ENCODE measurements around the gene GALNT6.

GALNT6 gene

DNA sequence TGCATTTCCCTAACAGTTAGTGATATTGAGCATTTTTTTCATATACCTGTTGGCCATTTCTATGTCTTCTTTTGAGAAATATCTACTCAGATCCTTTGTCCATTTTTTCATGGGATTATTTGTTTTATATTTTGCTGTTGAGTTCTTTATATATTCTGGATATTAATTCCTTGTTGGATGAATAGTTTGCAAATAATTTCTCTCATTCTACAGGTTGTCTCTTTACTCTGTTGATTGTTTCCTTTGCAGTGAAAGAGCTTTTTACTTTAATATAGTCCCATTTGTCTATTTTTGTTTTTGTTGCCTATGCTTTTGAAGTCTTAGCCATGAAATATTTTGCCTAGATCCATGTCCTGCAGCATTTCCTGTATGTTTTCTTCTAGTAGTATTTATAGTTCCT is 21.9 kb upstream of the GALNT6 start:
- no peaks in the 10 kb centered on the region for H4K20me1 ChIP-seq (ENCODE audit: insufficient read depth, low read length)
- H3K79me2 ChIP-seq (ENCODE audit: low read length): no peaks in the 10 kb centered on the region
- no peak overlapping the region for H3K4me2 ChIP-seq (ENCODE audit: low read length)
- no peak overlapping the region for H3K9ac ChIP-seq (ENCODE audit: low read length)
- H2AFZ ChIP-seq (ENCODE audit: low read depth, low read length): no peak overlapping the region
- H3K9me3 ChIP-seq (ENCODE audit: insufficient read depth, low read length): no peaks in the 10 kb centered on the region
- no peaks in the 10 kb centered on the region for H3K4me1 ChIP-seq (ENCODE audit: low read length)
- no peak overlapping the region for H3K27ac ChIP-seq (ENCODE audit: low read length)
- H3K27me3 ChIP-seq (ENCODE audit: low read depth, low read length): no peaks in the 10 kb centered on the region
- TF ChIP-seq, protein P1, sequence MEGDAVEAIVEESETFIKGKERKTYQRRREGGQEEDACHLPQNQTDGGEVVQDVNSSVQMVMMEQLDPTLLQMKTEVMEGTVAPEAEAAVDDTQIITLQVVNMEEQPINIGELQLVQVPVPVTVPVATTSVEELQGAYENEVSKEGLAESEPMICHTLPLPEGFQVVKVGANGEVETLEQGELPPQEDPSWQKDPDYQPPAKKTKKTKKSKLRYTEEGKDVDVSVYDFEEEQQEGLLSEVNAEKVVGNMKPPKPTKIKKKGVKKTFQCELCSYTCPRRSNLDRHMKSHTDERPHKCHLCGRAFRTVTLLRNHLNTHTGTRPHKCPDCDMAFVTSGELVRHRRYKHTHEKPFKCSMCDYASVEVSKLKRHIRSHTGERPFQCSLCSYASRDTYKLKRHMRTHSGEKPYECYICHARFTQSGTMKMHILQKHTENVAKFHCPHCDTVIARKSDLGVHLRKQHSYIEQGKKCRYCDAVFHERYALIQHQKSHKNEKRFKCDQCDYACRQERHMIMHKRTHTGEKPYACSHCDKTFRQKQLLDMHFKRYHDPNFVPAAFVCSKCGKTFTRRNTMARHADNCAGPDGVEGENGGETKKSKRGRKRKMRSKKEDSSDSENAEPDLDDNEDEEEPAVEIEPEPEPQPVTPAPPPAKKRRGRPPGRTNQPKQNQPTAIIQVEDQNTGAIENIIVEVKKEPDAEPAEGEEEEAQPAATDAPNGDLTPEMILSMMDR (IDR thresholded peaks at IDR 0.05; ENCODE audit: low read depth, low read length): no peak
- no peak for TF ChIP-seq EZH2phosphoT487 (IDR thresholded peaks at IDR 0.05; ENCODE audit: low read depth)
- no peaks in the 10 kb centered on the region for H3K36me3 ChIP-seq (replicated peaks; ENCODE audit: low read depth, low read length)
- no peak overlapping the region for H3K4me3 ChIP-seq (ENCODE audit: low read length)

DNA sequence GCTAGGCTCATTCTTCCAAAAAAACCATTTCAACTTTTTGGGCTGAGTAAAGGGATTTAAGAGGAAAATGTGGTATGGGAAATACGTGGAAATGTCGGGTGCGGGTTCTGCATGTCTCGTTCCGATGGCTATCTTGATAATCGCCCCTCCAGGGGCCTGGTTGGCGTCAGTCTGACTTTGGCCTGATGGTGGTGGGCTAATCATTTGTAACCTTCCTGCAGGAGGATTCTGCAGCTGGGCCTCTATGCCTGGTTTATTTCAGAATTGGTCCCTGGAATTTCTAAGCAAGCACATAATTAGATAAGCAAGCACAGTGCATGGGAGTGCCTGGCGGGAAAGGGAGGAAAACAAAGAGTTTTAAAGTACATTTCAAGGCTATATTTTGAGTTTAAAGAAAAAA is 18.6 kb upstream of the GALNT6 start:
- Histone ChIP-seq H3K4me2 (ENCODE audit: low read length) (no peak overlapping the region), H3K4me1 (ENCODE audit: low read length) (no peaks in the 10 kb centered on the region), H3K4me3 (ENCODE audit: low read length) (no peak overlapping the region), H3K27me3 (ENCODE audit: low read depth, low read length) (no peaks in the 10 kb centered on the region), H4K20me1 (ENCODE audit: insufficient read depth, low read length) (no peaks in the 10 kb centered on the region), H3K9ac (ENCODE audit: low read length) (no peak overlapping the region), H3K9me3 (ENCODE audit: insufficient read depth, low read length) (no peaks in the 10 kb centered on the region), H3K36me3 (replicated peaks; ENCODE audit: low read depth, low read length) (no peaks in the 10 kb centered on the region), H3K27ac (ENCODE audit: low read length) (no peak overlapping the region), H3K79me2 (ENCODE audit: low read length) (no peaks in the 10 kb centered on the region), H2AFZ (ENCODE audit: low read depth, low read length) (no peak overlapping the region)
- TF ChIP-seq EZH2phosphoT487 (IDR thresholded peaks at IDR 0.05; ENCODE audit: low read depth): no peak
- TF ChIP-seq, protein P1 (IDR thresholded peaks at IDR 0.05; ENCODE audit: low read depth, low read length): no peak

DNA sequence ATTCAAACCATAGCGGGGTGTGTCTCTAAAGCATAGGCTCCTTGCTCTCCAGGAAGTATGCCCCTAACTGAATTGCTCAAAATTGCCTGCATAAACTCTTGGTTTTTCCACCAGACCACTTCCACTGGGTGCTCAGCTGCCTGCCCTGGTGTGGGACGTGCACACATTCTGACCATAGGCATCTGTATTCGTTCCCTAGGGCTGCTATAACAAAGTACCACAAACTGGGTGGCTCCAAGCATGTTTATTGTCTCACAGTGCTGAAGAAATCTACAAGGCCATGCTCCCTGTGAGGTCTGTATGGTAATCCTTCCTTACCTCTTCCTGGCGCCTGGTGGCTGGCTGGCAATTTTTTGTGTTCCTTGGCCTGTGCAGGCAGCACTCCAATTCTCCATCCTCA is 16.4 kb upstream of the GALNT6 start:
- Histone ChIP-seq H3K36me3 (replicated peaks; ENCODE audit: low read depth, low read length) (no peaks in the 10 kb centered on the region), H3K27me3 (ENCODE audit: low read depth, low read length) (no peaks in the 10 kb centered on the region), H3K4me1 (ENCODE audit: low read length) (peaks cover 14% of the 10 kb centered on the region), H4K20me1 (ENCODE audit: insufficient read depth, low read length) (no peaks in the 10 kb centered on the region), H3K4me3 (ENCODE audit: low read length) (no peak overlapping the region), H3K27ac (ENCODE audit: low read length) (no peak overlapping the region), H3K4me2 (ENCODE audit: low read length) (no peak overlapping the region), H3K9me3 (ENCODE audit: insufficient read depth, low read length) (no peaks in the 10 kb centered on the region), H2AFZ (ENCODE audit: low read depth, low read length) (no peak overlapping the region), H3K9ac (ENCODE audit: low read length) (no peak overlapping the region), H3K79me2 (ENCODE audit: low read length) (no peaks in the 10 kb centered on the region)
- no peak for TF ChIP-seq EZH2phosphoT487 (IDR thresholded peaks at IDR 0.05; ENCODE audit: low read depth)
- TF ChIP-seq, protein P1 (IDR thresholded peaks at IDR 0.05; ENCODE audit: low read depth, low read length): no peak

DNA sequence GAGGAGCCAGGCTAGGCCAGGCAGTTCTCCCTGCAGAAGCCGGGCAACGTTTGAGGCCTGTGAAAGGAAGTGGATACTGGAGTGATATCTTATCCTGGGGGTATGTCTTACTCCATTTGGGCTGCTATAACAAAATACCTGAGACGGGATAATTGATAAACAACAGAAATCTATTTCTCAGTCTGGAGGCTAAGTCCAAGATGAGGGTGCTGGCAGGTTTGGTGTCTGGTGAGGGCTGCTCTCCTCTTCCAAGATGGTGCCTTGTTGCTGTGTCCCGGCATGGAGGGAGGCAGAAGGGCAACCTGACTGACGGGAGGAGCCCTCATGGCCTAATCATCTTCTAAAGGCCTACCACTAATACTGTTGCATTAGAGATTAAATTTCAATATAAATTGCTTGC is 15.7 kb upstream of the GALNT6 start:
- no peaks in the 10 kb centered on the region for H3K36me3 ChIP-seq (replicated peaks; ENCODE audit: low read depth, low read length)
- peaks cover 19% of the 10 kb centered on the region for H3K4me1 ChIP-seq (ENCODE audit: low read length)
- no peaks in the 10 kb centered on the region for H4K20me1 ChIP-seq (ENCODE audit: insufficient read depth, low read length)
- H3K9ac ChIP-seq (ENCODE audit: low read length): no peak overlapping the region
- H3K27me3 ChIP-seq (ENCODE audit: low read depth, low read length): no peaks in the 10 kb centered on the region
- H3K4me3 ChIP-seq (ENCODE audit: low read length): no peak overlapping the region
- no peaks in the 10 kb centered on the region for H3K9me3 ChIP-seq (ENCODE audit: insufficient read depth, low read length)
- H3K4me2 ChIP-seq (ENCODE audit: low read length): no peak overlapping the region
- TF ChIP-seq, protein P1 (IDR thresholded peaks at IDR 0.05; ENCODE audit: low read depth, low read length): no peak
- TF ChIP-seq EZH2phosphoT487 (IDR thresholded peaks at IDR 0.05; ENCODE audit: low read depth): no peak
- no peak overlapping the region for H2AFZ ChIP-seq (ENCODE audit: low read depth, low read length)
- H3K27ac ChIP-seq (ENCODE audit: low read length): no peak overlapping the region
- H3K79me2 ChIP-seq (ENCODE audit: low read length): no peaks in the 10 kb centered on the region

Data from OCI-LY3 (cell line).